Liver (tissue), 9 donors: ENCODE data around the gene FBXO33. TPM values are rescaled to one million over a fixed set of nuclear protein-coding genes. Genes with fewer than 3 reads are reported as not detected.
"Not testable (repeated sequence)": the region's sequence is repeated elsewhere in the genome, so short reads cannot be mapped to it uniquely, and the experiment has no call there.

Experiments
- DNase-seq: peaks from one replicate; pipeline ENCODE4 v3.0.0-alpha.2; 2017; ENCODE audit warnings: low spot score
- H3K27ac ChIP-seq, 2 donors: one replicate each; pipeline ENCODE4 v1.7.0; 2013; ENCODE audit warnings: inconsistent platforms in 2 of 2, low read length in 2 of 2, control low read depth in 1 of 2, low read depth in 1 of 2, mild to moderate bottlenecking in 1 of 2
- H3K27me3 ChIP-seq, 4 donors: one replicate each; pipeline versions ENCODE4 v1.6.1 to v1.7.0; 2013; ENCODE audit warnings: low read length in 3 of 4, inconsistent platforms in 1 of 4, mild to moderate bottlenecking in 1 of 4, moderate library complexity in 1 of 4; ENCODE audit not compliant: control insufficient read depth in 4 of 4, insufficient read depth in 4 of 4
- H3K36me3 ChIP-seq, 4 donors: one replicate each; pipeline versions ENCODE4 v1.6.1 to v1.7.0; 2013; ENCODE audit warnings: low read length in 3 of 4, mild to moderate bottlenecking in 3 of 4, low read depth in 1 of 4, moderate library complexity in 1 of 4; ENCODE audit not compliant: control insufficient read depth in 4 of 4, insufficient read depth in 3 of 4
- H3K4me1 ChIP-seq, 4 donors: one replicate each; pipeline versions ENCODE4 v1.6.1 to v1.7.0; 2013; ENCODE audit warnings: low read length in 3 of 4, mild to moderate bottlenecking in 3 of 4, moderate library complexity in 1 of 4; ENCODE audit not compliant: control insufficient read depth in 4 of 4, insufficient read depth in 4 of 4
- H3K4me3 ChIP-seq, 3 donors: one replicate each; pipeline versions ENCODE4 v1.6.1 to v1.7.0; 2013; ENCODE audit warnings: low read length in 3 of 3, control low read depth in 1 of 3, low read depth in 1 of 3, mild to moderate bottlenecking in 1 of 3
- H3K9ac ChIP-seq, 2 donors: one replicate each; pipeline ENCODE4 v1.7.0; 2013; ENCODE audit warnings: low read length in 2 of 2, mild to moderate bottlenecking in 2 of 2, moderate library complexity in 2 of 2, control low read depth in 1 of 2, low read depth in 1 of 2
- H3K9me3 ChIP-seq, 4 donors: one replicate each; pipeline versions ENCODE4 v1.6.1 to v1.7.0; 2013; ENCODE audit warnings: low read length in 3 of 4; ENCODE audit not compliant: control insufficient read depth in 4 of 4
- ATF3 ChIP-seq: IDR thresholded peaks from 2 replicates; pipeline ENCODE4 v1.6.1; 2016; ENCODE audit warnings: antibody characterized with exemption
- CTCF ChIP-seq: fragments of 150-350 bp; IDR thresholded peaks from 2 replicates; pipeline ENCODE4 v1.5.1; 2017; ENCODE audit warnings: improper control_type of control experiment, low read depth, low read length; ENCODE audit not compliant: missing input control
- FOXA1 ChIP-seq: IDR thresholded peaks from 2 replicates; pipeline ENCODE4 v1.6.1; 2016; ENCODE audit warnings: antibody characterized with exemption
- GABPA ChIP-seq, 2 donors: IDR thresholded peaks in 1 of 2; conservative IDR thresholded peaks in 1 of 2; 2 replicates each; pipeline ENCODE4 v1.6.1; 2016; ENCODE audit warnings: antibody characterized with exemption in 2 of 2, mild to moderate bottlenecking in 1 of 2, moderate library complexity in 1 of 2
- HNF4A ChIP-seq, 2 donors: conservative IDR thresholded peaks; 2 replicates each; pipeline ENCODE4 v1.6.1; 2016; ENCODE audit warnings: antibody characterized with exemption in 2 of 2, mild to moderate bottlenecking in 2 of 2
- HNF4G ChIP-seq: IDR thresholded peaks from 2 replicates; pipeline ENCODE4 v1.6.1; 2016; ENCODE audit warnings: antibody characterized with exemption
- MAX ChIP-seq: IDR thresholded peaks from 2 replicates; pipeline ENCODE4 v1.6.1; 2016; ENCODE audit warnings: antibody characterized with exemption
- NR2F2 ChIP-seq: IDR thresholded peaks from 2 replicates; pipeline ENCODE4 v1.6.1; 2016; ENCODE audit warnings: antibody characterized with exemption
- RAD21 ChIP-seq, 2 donors: IDR thresholded peaks; 2 replicates each; pipeline ENCODE4 v1.6.1; 2016; ENCODE audit warnings: antibody characterized with exemption in 2 of 2, mild to moderate bottlenecking in 2 of 2
- REST ChIP-seq: IDR thresholded peaks from 2 replicates; pipeline ENCODE4 v1.6.1; 2016; ENCODE audit warnings: antibody characterized with exemption, mild to moderate bottlenecking
- RXRA ChIP-seq, 2 donors: IDR thresholded peaks; 2 replicates each; pipeline ENCODE4 v1.6.1; 2017 to 2018; ENCODE audit warnings: antibody characterized with exemption in 2 of 2, mild to moderate bottlenecking in 1 of 2
- SP1 ChIP-seq: IDR thresholded peaks from 2 replicates; pipeline ENCODE4 v1.6.1; 2018; ENCODE audit warnings: antibody characterized with exemption, mild to moderate bottlenecking
- TAF1 ChIP-seq: conservative IDR thresholded peaks from 2 replicates; pipeline ENCODE4 v1.6.1; 2016; ENCODE audit warnings: antibody characterized with exemption, mild to moderate bottlenecking
- YY1 ChIP-seq: IDR thresholded peaks from 2 replicates; pipeline ENCODE4 v1.6.1; 2016; ENCODE audit warnings: antibody characterized with exemption, mild to moderate bottlenecking
- ZBTB33 ChIP-seq: IDR thresholded peaks from 2 replicates; pipeline ENCODE4 v1.6.1; 2016; ENCODE audit warnings: antibody characterized with exemption
- WGBS: extraction: QIAGEN DNeasy Blood & Tissue Kit; methylation state at CpG from one replicate; pipeline ENCODE4 v1.1.7; 2013; 5-methylcytosine and 5-hydroxymethylcytosine counted together
- polyA plus RNA-seq, 2 donors: library from polyadenylated mRNA; stranded (reverse) in 1 of 2; unstranded in 1 of 2; fragments of 200-250 nt in 1 of 2; fragments of >200 nt in 1 of 2; fragmentation: Nextera tagmentation in 1 of 2; extraction: Ambion mirVana in 1 of 2; gene quantifications; one replicate each; pipeline versions ENCODE4 v1.2.1 to v1.2.3, GENCODE V29; 2013 to 2015
- total RNA-seq, 2 donors: library from RNA; depleted of rRNA; stranded (reverse); fragments of >200 nt; gene quantifications; one replicate each; pipeline ENCODE4 v1.2.3, GENCODE V29; 2014
- donor health status: healthy.
- donor health status: healthy.
- donor health status: healthy.
- donor health status: healthy.
- donor health status: healthy.

Gene FBXO33
- total and polyA plus RNA-seq, 4 donors, result 3.3 to 11.4 (median 6.1) TPM

GRCh38 chr14:39364509-39364908, 67.7 kb downstream of the FBXO33 start (continued):
- TF ChIP-seq GABPA (IDR thresholded peaks at IDR 0.05 in 1 of 2, conservative IDR thresholded peaks at IDR 0.05 in 1 of 2) (no peak), YY1 (no peak), NR2F2 (no peak)

- not testable (repeated sequence) for DNase-seq, H3K4me3 ChIP-seq, H3K9ac ChIP-seq, H3K27me3 ChIP-seq, H3K36me3 ChIP-seq, H3K4me1 ChIP-seq, H3K27ac ChIP-seq, H3K9me3 ChIP-seq
- WGBS, result 94% methylated on average over 5 of the region's 5 CpGs
These were observed 70.7 kb downstream of the FBXO33 start for GRCh38 chr14:39361556-39361955.

- TF ChIP-seq YY1 (no peak), REST (no peak), HNF4G (no peak), TAF1 (no peak), HNF4A (conservative IDR thresholded peaks at IDR 0.05) (no peak), CTCF (no peak), ZBTB33 (no peak), RAD21 (IDR thresholded peaks at IDR 0.05) (no peak), MAX (no peak), FOXA1 (no peak), ATF3 (no peak), SP1 (no peak), RXRA (IDR thresholded peaks at IDR 0.05) (no peak), NR2F2 (no peak)
- H3K36me3 ChIP-seq, result peaks cover 2 to 7% (median 5%) of the 10 kb centered on the region in 4 donors
- no peaks in the 10 kb centered on the region for H3K27me3 ChIP-seq
- H3K27ac ChIP-seq, result no peak overlapping the region
- H3K4me1 ChIP-seq, result no peaks in the 10 kb centered on the region
- no peak for DNase-seq
- H3K9ac ChIP-seq, result no peak overlapping the region
- no peak overlapping the region for H3K4me3 ChIP-seq
- no peaks in the 10 kb centered on the region for H3K9me3 ChIP-seq
These were observed 71.9 kb downstream of the FBXO33 start for GRCh38 chr14:39360316-39360715.

- not testable (repeated sequence) for H3K9me3 ChIP-seq, H3K27ac ChIP-seq, H3K4me3 ChIP-seq, H3K9ac ChIP-seq, H3K36me3 ChIP-seq, H3K27me3 ChIP-seq, H3K4me1 ChIP-seq, DNase-seq
- 93% methylated on average over 10 of the region's 10 CpGs for WGBS
These were observed 73.2 kb downstream of the FBXO33 start for GRCh38 chr14:39359069-39359468.
